Measurements from ENCODE around the gene GALNT2.

Gene GALNT2

DNA sequence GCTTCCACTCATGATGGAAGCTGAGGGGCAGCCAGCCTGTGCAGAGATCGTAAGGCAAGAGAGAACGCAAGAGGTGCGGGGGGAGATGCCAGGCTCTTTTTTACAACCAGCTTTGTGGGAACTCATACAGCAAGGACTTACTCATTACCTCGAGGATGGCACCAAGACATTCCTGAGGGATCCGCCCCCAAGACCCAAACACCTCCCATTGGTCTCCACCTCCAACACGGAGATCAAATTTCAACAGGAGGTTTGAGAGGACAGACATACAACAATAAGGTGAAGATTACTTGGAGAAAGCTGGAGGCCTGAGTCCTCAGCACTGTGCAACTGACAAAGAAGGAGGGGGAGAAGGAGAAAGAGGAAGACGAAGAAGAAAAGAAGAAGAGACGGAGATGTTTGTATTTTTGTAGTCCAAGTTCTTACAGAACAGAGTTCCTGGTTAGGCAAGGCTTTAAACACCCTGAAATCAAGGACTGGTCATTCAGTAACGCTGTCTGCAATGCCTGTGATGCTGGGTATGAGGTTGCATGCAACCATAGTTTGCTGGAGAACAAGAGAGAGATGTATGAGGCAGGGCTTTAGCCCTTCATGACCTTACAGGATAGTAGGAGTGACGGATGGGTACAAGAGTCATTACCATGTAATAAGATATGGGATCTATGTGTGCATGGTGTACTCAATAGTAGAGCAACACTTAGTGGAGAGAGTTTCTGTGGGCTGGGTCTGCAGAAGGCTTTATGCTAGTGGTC, 19.7 kb upstream of the GALNT2 start:
- Histone ChIP-seq H3K27ac (replicated peaks) (no peak overlapping the region), H3K4me3 (replicated peaks; ENCODE audit: insufficient read depth, low read length) (no peak overlapping the region), H3K27me3 (ENCODE audit: insufficient read depth, poor library complexity, severe bottlenecking) (no peaks in the 10 kb centered on the region)
- peak; percentile 23; the same call in 1 of the 2 replicates for TF ChIP-seq SPI1 (IDR thresholded peaks at IDR 0.05; ENCODE audit: borderline replicate concordance, low read depth)
- TF ChIP-seq, protein P1, sequence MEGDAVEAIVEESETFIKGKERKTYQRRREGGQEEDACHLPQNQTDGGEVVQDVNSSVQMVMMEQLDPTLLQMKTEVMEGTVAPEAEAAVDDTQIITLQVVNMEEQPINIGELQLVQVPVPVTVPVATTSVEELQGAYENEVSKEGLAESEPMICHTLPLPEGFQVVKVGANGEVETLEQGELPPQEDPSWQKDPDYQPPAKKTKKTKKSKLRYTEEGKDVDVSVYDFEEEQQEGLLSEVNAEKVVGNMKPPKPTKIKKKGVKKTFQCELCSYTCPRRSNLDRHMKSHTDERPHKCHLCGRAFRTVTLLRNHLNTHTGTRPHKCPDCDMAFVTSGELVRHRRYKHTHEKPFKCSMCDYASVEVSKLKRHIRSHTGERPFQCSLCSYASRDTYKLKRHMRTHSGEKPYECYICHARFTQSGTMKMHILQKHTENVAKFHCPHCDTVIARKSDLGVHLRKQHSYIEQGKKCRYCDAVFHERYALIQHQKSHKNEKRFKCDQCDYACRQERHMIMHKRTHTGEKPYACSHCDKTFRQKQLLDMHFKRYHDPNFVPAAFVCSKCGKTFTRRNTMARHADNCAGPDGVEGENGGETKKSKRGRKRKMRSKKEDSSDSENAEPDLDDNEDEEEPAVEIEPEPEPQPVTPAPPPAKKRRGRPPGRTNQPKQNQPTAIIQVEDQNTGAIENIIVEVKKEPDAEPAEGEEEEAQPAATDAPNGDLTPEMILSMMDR (IDR thresholded peaks at IDR 0.05; ENCODE audit: insufficient read depth, low read length) = no peak
- no peak for DNase-seq (ENCODE audit: low read depth in 1 of 2, low spot score in 1 of 2)

DNA sequence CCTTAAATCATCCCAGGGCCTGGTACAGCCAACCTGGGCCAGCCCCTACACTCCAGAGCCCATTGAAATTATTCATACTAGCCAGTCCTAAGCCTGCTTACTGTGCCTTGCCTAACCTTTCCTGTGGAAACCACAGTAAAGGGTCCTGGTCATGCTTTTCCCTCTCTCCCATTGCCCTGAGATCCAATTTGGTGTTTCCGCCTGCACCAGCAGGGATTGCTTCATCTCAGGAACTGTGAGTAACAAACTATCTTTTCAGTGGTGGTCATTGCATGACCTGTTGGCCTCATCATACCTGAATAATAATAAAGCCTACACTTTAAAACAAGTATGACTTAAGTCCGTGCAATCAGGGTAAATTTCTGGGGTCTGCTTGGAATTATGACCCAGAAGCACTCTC, 18.7 kb upstream of the GALNT2 start:
- Histone ChIP-seq H3K27me3 (ENCODE audit: insufficient read depth, poor library complexity, severe bottlenecking) (no peaks in the 10 kb centered on the region), H3K4me3 (replicated peaks; ENCODE audit: insufficient read depth, low read length) (no peak overlapping the region), H3K27ac (replicated peaks) (no peak overlapping the region)
- DNase-seq (ENCODE audit: low read depth in 1 of 2, low spot score in 1 of 2) = no peak
- TF ChIP-seq POLR2AphosphoS5 (IDR thresholded peaks at IDR 0.05; ENCODE audit: low read depth) = no peak
- TF ChIP-seq, protein P1 (IDR thresholded peaks at IDR 0.05; ENCODE audit: insufficient read depth, low read length) = no peak
- TF ChIP-seq, protein P2, sequence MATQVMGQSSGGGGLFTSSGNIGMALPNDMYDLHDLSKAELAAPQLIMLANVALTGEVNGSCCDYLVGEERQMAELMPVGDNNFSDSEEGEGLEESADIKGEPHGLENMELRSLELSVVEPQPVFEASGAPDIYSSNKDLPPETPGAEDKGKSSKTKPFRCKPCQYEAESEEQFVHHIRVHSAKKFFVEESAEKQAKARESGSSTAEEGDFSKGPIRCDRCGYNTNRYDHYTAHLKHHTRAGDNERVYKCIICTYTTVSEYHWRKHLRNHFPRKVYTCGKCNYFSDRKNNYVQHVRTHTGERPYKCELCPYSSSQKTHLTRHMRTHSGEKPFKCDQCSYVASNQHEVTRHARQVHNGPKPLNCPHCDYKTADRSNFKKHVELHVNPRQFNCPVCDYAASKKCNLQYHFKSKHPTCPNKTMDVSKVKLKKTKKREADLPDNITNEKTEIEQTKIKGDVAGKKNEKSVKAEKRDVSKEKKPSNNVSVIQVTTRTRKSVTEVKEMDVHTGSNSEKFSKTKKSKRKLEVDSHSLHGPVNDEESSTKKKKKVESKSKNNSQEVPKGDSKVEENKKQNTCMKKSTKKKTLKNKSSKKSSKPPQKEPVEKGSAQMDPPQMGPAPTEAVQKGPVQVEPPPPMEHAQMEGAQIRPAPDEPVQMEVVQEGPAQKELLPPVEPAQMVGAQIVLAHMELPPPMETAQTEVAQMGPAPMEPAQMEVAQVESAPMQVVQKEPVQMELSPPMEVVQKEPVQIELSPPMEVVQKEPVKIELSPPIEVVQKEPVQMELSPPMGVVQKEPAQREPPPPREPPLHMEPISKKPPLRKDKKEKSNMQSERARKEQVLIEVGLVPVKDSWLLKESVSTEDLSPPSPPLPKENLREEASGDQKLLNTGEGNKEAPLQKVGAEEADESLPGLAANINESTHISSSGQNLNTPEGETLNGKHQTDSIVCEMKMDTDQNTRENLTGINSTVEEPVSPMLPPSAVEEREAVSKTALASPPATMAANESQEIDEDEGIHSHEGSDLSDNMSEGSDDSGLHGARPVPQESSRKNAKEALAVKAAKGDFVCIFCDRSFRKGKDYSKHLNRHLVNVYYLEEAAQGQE (IDR thresholded peaks at IDR 0.05; ENCODE audit: insufficient replicate concordance, low read depth) = no peak
- no peak for TF ChIP-seq SPI1 (IDR thresholded peaks at IDR 0.05; ENCODE audit: borderline replicate concordance, low read depth)
- no peak for TF ChIP-seq GABPA (IDR thresholded peaks at IDR 0.05; ENCODE audit: low read depth)

DNA sequence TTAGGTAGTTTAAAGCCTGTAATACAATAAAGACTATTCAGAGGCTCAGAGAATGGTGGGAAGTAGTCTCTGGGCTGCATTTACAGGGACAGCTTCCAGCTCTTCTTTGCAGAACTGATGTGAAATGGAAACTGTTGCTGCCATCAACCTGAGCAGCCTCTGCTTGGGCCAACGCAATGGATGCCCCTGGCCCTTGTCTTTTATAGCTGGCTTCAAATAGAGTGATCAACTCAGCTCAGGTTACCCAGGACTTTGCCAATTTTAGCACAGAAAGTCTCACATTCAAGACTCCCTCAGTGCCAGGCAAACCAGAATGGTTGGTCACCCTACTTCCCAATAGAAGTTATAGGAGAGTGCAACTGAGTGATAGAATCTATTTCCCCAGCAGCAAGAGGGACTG, 18.1 kb upstream of the GALNT2 start:
- Histone ChIP-seq H3K27ac (replicated peaks) (no peak overlapping the region), H3K4me3 (replicated peaks; ENCODE audit: insufficient read depth, low read length) (no peak overlapping the region), H3K27me3 (ENCODE audit: insufficient read depth, poor library complexity, severe bottlenecking) (no peaks in the 10 kb centered on the region)
- TF ChIP-seq SPI1 (IDR thresholded peaks at IDR 0.05; ENCODE audit: borderline replicate concordance, low read depth) = no peak
- TF ChIP-seq, protein P1 (IDR thresholded peaks at IDR 0.05; ENCODE audit: insufficient read depth, low read length) = no peak
- TF ChIP-seq, protein P2 (IDR thresholded peaks at IDR 0.05; ENCODE audit: insufficient replicate concordance, low read depth) = no peak
- no peak for TF ChIP-seq GABPA (IDR thresholded peaks at IDR 0.05; ENCODE audit: low read depth)
- no peak for TF ChIP-seq POLR2AphosphoS5 (IDR thresholded peaks at IDR 0.05; ENCODE audit: low read depth)
- DNase-seq (ENCODE audit: low read depth in 1 of 2, low spot score in 1 of 2) = no peak

DNA sequence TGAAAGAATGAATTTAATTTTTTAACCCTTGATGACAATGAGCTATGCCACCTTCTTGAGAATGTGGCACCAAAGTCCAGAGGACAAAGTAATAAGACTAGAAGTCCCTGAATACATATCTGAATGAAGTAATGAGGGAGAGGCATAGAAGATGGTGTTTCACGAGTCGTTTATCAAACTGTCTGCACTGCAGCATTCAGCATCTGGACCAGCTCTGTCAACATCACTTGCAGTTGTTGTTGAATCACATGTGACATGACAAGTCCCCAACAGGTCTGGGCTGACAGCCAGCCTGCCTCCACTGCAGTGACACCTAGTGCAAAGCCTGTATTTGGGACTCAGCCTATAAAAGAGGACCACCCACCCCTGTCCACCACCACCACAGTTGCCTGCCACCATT, 17.3 kb upstream of the GALNT2 start:
- TF ChIP-seq SPI1 (IDR thresholded peaks at IDR 0.05; ENCODE audit: borderline replicate concordance, low read depth) (no peak), GABPA (IDR thresholded peaks at IDR 0.05; ENCODE audit: low read depth) (no peak), POLR2AphosphoS5 (IDR thresholded peaks at IDR 0.05; ENCODE audit: low read depth) (no peak)
- TF ChIP-seq, protein P2 (IDR thresholded peaks at IDR 0.05; ENCODE audit: insufficient replicate concordance, low read depth) = no peak
- TF ChIP-seq, protein P1 (IDR thresholded peaks at IDR 0.05; ENCODE audit: insufficient read depth, low read length) = no peak
- H3K27ac ChIP-seq (replicated peaks) = no peak overlapping the region
- no peaks in the 10 kb centered on the region for H3K27me3 ChIP-seq (ENCODE audit: insufficient read depth, poor library complexity, severe bottlenecking)
- H3K4me3 ChIP-seq (replicated peaks; ENCODE audit: insufficient read depth, low read length) = no peak overlapping the region
- DNase-seq (ENCODE audit: low read depth in 1 of 2, low spot score in 1 of 2) = no peak
